K562 (cell line): ENCODE measurements around the gene TOM1L2. TPM values are rescaled to one million over a fixed set of nuclear protein-coding genes. Genes with fewer than 3 reads are reported as not detected.

Source experiments
- ETV1 ChIP-seq: fragments of 450-650 bp; conservative IDR thresholded peaks from 2 replicates; pipeline ENCODE4 v1.6.1; 2016; ENCODE audit warnings: missing genetic modification characterization, control low read depth, low read depth, missing compliant biosample characterization
- PRMT5 ChIP-seq: sonication (generic); formaldehyde crosslinking; IDR thresholded peaks from 2 replicates; pipeline ENCODE4 v1.5.0; 2020; ENCODE audit warnings: missing genetic modification reagents
- ZBTB11 ChIP-seq, 3 experiments: fragments of 200-800 bp in 1 of 3; fragments of 250-450 bp in 1 of 3; fragments of 450-650 bp in 1 of 3; sonication (Bioruptor Pico) in 1 of 3; sonication (Bioruptor generic) in 1 of 3; formaldehyde crosslinking in 1 of 3; IDR thresholded peaks; 2 replicates each; pipeline versions ENCODE4 v1.6.1 to v1.8.0; 2016 to 2022; ENCODE audit warnings: mild to moderate bottlenecking in 2 of 3, missing genetic modification characterization in 2 of 3, missing compliant biosample characterization in 1 of 3, moderate library complexity in 1 of 3
- polyA plus RNA-seq, 8 experiments: library from polyadenylated mRNA; depleted of rRNA in 4 of 8; stranded (reverse) in 5 of 8; unstranded in 3 of 8; fragments of >200 nt; fragmentation: Nextera tagmentation in 2 of 8; fragmentation: Illumina TruSeq in 1 of 8; extraction: Ambion mirVana in 2 of 8; extraction: Trizol in 1 of 8; gene quantifications; 2 replicates each; pipeline versions ENCODE4 v1.2.1 to v1.2.3, GENCODE V29; 2011 to 2014; ENCODE audit warnings: inconsistent platforms in 1 of 8, missing spikeins in 1 of 8
- total RNA-seq, 7 experiments: library from RNA; depleted of rRNA in 6 of 7; stranded (reverse); fragments of >200 nt in 6 of 7; fragmentation: Illumina TruSeq in 2 of 7; extraction: Trizol in 2 of 7; gene quantifications; 2 replicates each; pipeline versions ENCODE4 v1.2.1 to v1.2.3, GENCODE V29; 2011 to 2021; ENCODE audit warnings: low replicate concordance in 1 of 7
- TF ChIP-seq, protein P1 (sequence below): fragments of 200-800 bp; sonication (Bioruptor generic); IDR thresholded peaks from 2 replicates; pipeline ENCODE4 v1.6.1; 2016; ENCODE audit warnings: missing genetic modification characterization, missing compliant biosample characterization

Gene TOM1L2
- total and polyA plus RNA-seq, 9 of the 15 experiments (the other 6 are each of a cell fraction or from before 2014, with no cell fraction given), result 0.07 to 6.0 (median 2.5) TPM

GRCh38 chr17:17915183-17915582 is 57.0 kb downstream of the TOM1L2 start (continued):
- TF ChIP-seq, protein P1, sequence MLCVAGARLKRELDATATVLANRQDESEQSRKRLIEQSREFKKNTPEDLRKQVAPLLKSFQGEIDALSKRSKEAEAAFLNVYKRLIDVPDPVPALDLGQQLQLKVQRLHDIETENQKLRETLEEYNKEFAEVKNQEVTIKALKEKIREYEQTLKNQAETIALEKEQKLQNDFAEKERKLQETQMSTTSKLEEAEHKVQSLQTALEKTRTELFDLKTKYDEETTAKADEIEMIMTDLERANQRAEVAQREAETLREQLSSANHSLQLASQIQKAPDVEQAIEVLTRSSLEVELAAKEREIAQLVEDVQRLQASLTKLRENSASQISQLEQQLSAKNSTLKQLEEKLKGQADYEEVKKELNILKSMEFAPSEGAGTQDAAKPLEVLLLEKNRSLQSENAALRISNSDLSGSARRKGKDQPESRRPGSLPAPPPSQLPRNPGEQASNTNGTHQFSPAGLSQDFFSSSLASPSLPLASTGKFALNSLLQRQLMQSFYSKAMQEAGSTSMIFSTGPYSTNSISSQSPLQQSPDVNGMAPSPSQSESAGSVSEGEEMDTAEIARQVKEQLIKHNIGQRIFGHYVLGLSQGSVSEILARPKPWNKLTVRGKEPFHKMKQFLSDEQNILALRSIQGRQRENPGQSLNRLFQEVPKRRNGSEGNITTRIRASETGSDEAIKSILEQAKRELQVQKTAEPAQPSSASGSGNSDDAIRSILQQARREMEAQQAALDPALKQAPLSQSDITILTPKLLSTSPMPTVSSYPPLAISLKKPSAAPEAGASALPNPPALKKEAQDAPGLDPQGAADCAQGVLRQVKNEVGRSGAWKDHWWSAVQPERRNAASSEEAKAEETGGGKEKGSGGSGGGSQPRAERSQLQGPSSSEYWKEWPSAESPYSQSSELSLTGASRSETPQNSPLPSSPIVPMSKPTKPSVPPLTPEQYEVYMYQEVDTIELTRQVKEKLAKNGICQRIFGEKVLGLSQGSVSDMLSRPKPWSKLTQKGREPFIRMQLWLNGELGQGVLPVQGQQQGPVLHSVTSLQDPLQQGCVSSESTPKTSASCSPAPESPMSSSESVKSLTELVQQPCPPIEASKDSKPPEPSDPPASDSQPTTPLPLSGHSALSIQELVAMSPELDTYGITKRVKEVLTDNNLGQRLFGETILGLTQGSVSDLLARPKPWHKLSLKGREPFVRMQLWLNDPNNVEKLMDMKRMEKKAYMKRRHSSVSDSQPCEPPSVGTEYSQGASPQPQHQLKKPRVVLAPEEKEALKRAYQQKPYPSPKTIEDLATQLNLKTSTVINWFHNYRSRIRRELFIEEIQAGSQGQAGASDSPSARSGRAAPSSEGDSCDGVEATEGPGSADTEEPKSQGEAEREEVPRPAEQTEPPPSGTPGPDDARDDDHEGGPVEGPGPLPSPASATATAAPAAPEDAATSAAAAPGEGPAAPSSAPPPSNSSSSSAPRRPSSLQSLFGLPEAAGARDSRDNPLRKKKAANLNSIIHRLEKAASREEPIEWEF (CRISPR knock-in tag), result no peak
- TF ChIP-seq ETV1 (tag) (no peak), PRMT5 (CRISPR knock-in tag) (no peak), ZBTB11 (CRISPR knock-in tag; IDR thresholded peaks at IDR 0.05) (no peak)
